Keratinocyte (primary cell): ENCODE data around the gene SINHCAF. TPM values are rescaled to one million over a fixed set of nuclear protein-coding genes. Genes with fewer than 3 reads are reported as not detected.

Experiments
- DNase-seq: peaks from one replicate; pipeline ENCODE4 v3.0.0-alpha.2; 2011; ENCODE audit warnings: low read depth, missing footprints, low spot score
- FAIRE-seq: peaks from 2 replicates; lab custom pipeline; 2011; peaks lifted over from hg19 to GRCh38; lab: Jason Lieb, UNC
- H2AFZ ChIP-seq: 2 replicates; pipeline ENCODE4 v1.6.0; 2012; ENCODE audit warnings: low read length, control low read depth, inconsistent platforms; ENCODE audit not compliant: control insufficient read depth
- H3K27ac ChIP-seq: 2 replicates; pipeline ENCODE4 v1.5.1; 2011; ENCODE audit warnings: low read length; ENCODE audit not compliant: control insufficient read depth, insufficient read depth
- H3K27me3 ChIP-seq: 3 replicates; pipeline ENCODE4 v1.6.0; 2011; ENCODE audit warnings: low read length; ENCODE audit not compliant: control insufficient read depth, insufficient read depth; ENCODE audit errors: extremely low read depth
- H3K36me3 ChIP-seq, 2 experiments: 2 replicates in 1 of 2; 3 replicates in 1 of 2; pipeline ENCODE4 v1.5.1; 2011; ENCODE audit warnings: low read length in 2 of 2, mild to moderate bottlenecking in 1 of 2; ENCODE audit not compliant: control insufficient read depth in 2 of 2, insufficient read depth in 2 of 2; ENCODE audit errors: extremely low read depth in 1 of 2
- H3K4me1 ChIP-seq: 3 replicates; pipeline ENCODE4 v1.5.1; 2011; ENCODE audit warnings: low read length; ENCODE audit not compliant: control insufficient read depth, insufficient read depth; ENCODE audit errors: extremely low read depth
- H3K4me2 ChIP-seq: 3 replicates; pipeline ENCODE4 v1.6.0; 2011; ENCODE audit warnings: low read depth, low read length; ENCODE audit not compliant: control insufficient read depth, insufficient read depth; ENCODE audit errors: extremely low read depth
- H3K4me3 ChIP-seq, 3 experiments: fragments of 200-600 bp in 1 of 3; sonication (generic) in 1 of 3; 2 replicates in 2 of 3; 3 replicates in 1 of 3; pipeline ENCODE4 v1.5.1; 2011 to 2016; ENCODE audit warnings: low read length in 3 of 3, mild to moderate bottlenecking in 3 of 3, control low read depth in 2 of 3, inconsistent platforms in 1 of 3, low read depth in 1 of 3, mixed read lengths in 1 of 3, mixed run types in 1 of 3, moderate library complexity in 1 of 3; ENCODE audit not compliant: control insufficient read depth in 2 of 3, insufficient read depth in 2 of 3; ENCODE audit errors: extremely low read depth in 1 of 3
- H3K79me2 ChIP-seq: 2 replicates; pipeline ENCODE4 v1.6.0; 2012; ENCODE audit warnings: low read length; ENCODE audit not compliant: control insufficient read depth, insufficient read depth
- H3K9ac ChIP-seq: 3 replicates; pipeline ENCODE4 v1.6.0; 2011; ENCODE audit warnings: low read length; ENCODE audit not compliant: control insufficient read depth, insufficient read depth; ENCODE audit errors: extremely low read depth
- H3K9me1 ChIP-seq: 3 replicates; pipeline ENCODE4 v1.6.0; 2011; ENCODE audit warnings: low read length; ENCODE audit not compliant: control insufficient read depth, insufficient read depth; ENCODE audit errors: extremely low read depth
- H3K9me3 ChIP-seq: 2 replicates; pipeline ENCODE4 v1.5.1; 2012; ENCODE audit warnings: low read depth, low read length; ENCODE audit not compliant: control insufficient read depth
- H4K20me1 ChIP-seq: 3 replicates; pipeline ENCODE4 v1.6.0; 2011; ENCODE audit warnings: low read length; ENCODE audit not compliant: control insufficient read depth, insufficient read depth; ENCODE audit errors: extremely low read depth
- EZH2 ChIP-seq: IDR thresholded peaks from one replicate; pipeline ENCODE4 v1.6.1; 2012; ENCODE audit warnings: inconsistent platforms, mild to moderate bottlenecking, low read length, moderate library complexity
- dilution Hi-C: fragments of 300-500 bp; cut with MboI; formaldehyde crosslinking; loops from one replicate; pipeline ENCODE4 v1.7.0; 2020; ENCODE audit warnings: low sequenced_read_pairs; ENCODE audit not compliant: extremely low pct_ligation_motif_present
- polyA plus RNA-seq, 5 experiments: library from polyadenylated mRNA; depleted of rRNA in 3 of 5; stranded (reverse) in 3 of 5; stranded (forward) in 1 of 5; unstranded in 1 of 5; fragments of >200 nt; gene quantifications; 1 replicate in 1 of 5; 2 replicates in 3 of 5; 3 replicates in 1 of 5; pipeline versions ENCODE4 v1.2.1 to v1.2.3, GENCODE V29; 2011 to 2012; ENCODE audit warnings: missing spikeins in 2 of 5, low read depth in 1 of 5, low replicate concordance in 1 of 5
- TF ChIP-seq, protein P1 (sequence below), 3 experiments: IDR thresholded peaks in 1 of 3; conservative IDR thresholded peaks in 1 of 3; optimal IDR thresholded peaks in 1 of 3; 2 replicates in 2 of 3; 3 replicates in 1 of 3; pipeline versions ENCODE3 to v1.5.1; 2011; ENCODE audit warnings: low read length in 3 of 3, mild to moderate bottlenecking in 3 of 3, moderate library complexity in 2 of 3, control low read depth in 1 of 3, inconsistent platforms in 1 of 3; ENCODE audit not compliant: insufficient read depth in 2 of 3; ENCODE audit errors: extremely low read depth in 1 of 3

Gene SINHCAF
- polyA plus RNA-seq, 1 donor (not counting 4 experiments of a cell fraction or from before 2014, with no cell fraction given), result 57.4 TPM

DNA sequence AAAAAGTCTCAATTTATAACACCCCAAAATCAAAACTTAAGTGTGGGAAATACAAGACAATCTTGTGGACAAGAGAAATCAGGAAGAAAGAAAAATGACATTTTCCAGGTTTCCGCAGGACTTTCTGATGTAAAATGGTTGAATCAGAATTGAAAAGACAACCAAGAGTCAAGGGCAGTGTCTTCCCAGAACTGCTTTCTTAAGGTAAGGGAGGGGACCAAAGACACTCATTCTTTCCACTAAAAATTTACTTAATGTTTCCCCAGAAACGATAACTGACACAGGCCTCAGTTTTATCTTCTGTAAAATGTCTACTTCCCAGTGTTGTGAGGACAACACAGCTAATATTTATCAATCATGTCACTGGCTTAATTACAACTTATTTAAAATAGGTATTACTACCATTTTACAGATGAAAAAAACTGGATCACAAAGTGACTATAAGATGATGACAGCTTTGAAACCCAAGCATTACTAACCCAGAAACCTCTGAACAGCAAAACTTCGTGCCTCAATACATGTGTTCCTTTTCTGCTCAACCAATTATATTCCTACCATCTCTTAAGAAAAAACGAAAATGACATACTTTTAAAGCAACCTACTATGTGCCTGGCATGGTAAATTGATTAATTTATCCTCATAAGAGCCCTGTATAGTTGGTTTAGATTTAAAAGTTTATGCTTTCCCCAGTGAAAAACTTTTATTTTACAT lies 4.6 kb downstream of the SINHCAF start:
- Histone ChIP-seq H3K27me3 (no peaks in the 10 kb centered on the region), H3K36me3 (no peaks in the 10 kb centered on the region), H3K9me1 (no peaks in the 10 kb centered on the region), H3K9me3 (no peaks in the 10 kb centered on the region), H3K79me2 (peaks cover 96% of the 10 kb centered on the region), H3K4me1 (peaks cover 27% of the 10 kb centered on the region), H3K4me3 (no peak overlapping the region), H3K27ac (no peak overlapping the region), H3K4me2 (peak overlapping the region; percentile 32), H2AFZ (no peak overlapping the region), H3K9ac (no peak overlapping the region), H4K20me1 (peaks cover 18% of the 10 kb centered on the region)
- FAIRE-seq (no peak), DNase-seq (no peak)
- dilution Hi-C loops, result no loop called here
- TF ChIP-seq, protein P1, sequence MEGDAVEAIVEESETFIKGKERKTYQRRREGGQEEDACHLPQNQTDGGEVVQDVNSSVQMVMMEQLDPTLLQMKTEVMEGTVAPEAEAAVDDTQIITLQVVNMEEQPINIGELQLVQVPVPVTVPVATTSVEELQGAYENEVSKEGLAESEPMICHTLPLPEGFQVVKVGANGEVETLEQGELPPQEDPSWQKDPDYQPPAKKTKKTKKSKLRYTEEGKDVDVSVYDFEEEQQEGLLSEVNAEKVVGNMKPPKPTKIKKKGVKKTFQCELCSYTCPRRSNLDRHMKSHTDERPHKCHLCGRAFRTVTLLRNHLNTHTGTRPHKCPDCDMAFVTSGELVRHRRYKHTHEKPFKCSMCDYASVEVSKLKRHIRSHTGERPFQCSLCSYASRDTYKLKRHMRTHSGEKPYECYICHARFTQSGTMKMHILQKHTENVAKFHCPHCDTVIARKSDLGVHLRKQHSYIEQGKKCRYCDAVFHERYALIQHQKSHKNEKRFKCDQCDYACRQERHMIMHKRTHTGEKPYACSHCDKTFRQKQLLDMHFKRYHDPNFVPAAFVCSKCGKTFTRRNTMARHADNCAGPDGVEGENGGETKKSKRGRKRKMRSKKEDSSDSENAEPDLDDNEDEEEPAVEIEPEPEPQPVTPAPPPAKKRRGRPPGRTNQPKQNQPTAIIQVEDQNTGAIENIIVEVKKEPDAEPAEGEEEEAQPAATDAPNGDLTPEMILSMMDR (optimal IDR thresholded peaks at IDR 0.05 in 1 of 3, IDR thresholded peaks at IDR 0.05 in 1 of 3, conservative IDR thresholded peaks at IDR 0.05 in 1 of 3; ENCODE audit: extremely low read depth in 1 of 3, insufficient read depth in 2 of 3, low read length in 3 of 3), result no peak
- no peak for TF ChIP-seq EZH2

DNA sequence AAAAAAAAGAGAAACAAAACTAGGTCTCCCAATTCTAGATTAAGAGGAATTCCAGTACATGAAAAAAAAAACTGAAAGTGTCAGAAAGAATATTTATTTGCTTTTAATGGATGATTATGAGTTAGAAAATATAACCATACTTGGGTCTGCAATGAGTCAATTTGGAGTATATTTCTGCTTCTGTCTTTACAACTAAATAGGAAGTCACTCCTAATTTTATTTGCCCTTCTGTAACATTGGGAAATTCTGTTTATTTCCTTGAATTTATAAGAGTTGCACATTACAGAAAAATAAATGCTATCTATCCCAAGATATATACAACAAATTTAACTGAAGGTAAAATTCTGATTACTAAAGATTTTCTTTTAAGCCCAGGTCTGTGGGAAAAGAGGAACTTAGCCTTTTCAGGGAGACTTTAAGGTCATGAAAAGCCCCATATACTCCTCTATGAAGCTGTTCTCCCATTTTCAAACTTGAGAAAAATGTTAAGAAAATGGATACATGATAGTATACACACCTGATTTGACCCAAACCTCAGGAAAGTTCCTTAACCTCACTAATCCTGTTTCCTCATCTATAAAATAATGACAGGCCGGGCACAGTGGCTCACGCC lies 7.2 kb downstream of the SINHCAF start:
- DNase-seq (no peak), FAIRE-seq (no peak)
- Histone ChIP-seq H3K27me3 (no peaks in the 10 kb centered on the region), H3K79me2 (peaks cover 99% of the 10 kb centered on the region), H3K9ac (no peak overlapping the region), H3K27ac (no peak overlapping the region), H3K9me1 (no peaks in the 10 kb centered on the region), H2AFZ (no peak overlapping the region), H3K4me2 (peak overlapping the region; percentile 75), H3K36me3 (peaks cover 0 to 5% of the 10 kb centered on the region in 2 experiments), H4K20me1 (peaks cover 20% of the 10 kb centered on the region), H3K4me1 (peaks cover 27% of the 10 kb centered on the region), H3K4me3 (no peak overlapping the region), H3K9me3 (no peaks in the 10 kb centered on the region)
- TF ChIP-seq, protein P1 (optimal IDR thresholded peaks at IDR 0.05 in 1 of 3, IDR thresholded peaks at IDR 0.05 in 1 of 3, conservative IDR thresholded peaks at IDR 0.05 in 1 of 3; ENCODE audit: extremely low read depth in 1 of 3, insufficient read depth in 2 of 3, low read length in 3 of 3), result no peak
- dilution Hi-C loops, result no loop called here
